Heart left ventricle (tissue), 13 donors: Measurements from ENCODE around the gene CYP2U1.

Experiments used
- CTCF ChIP-seq, 12 donors: fragments of 200-600 bp; sonication (generic) in 4 of 12; IDR thresholded peaks; one replicate each; pipeline versions ENCODE4 v1.5.0 to v1.8.0; 2018 to 2022; ENCODE audit warnings: antibody characterized with exemption in 12 of 12, mild to moderate bottlenecking in 5 of 12
- POLR2A ChIP-seq, 2 donors: fragments of 450-650 bp; IDR thresholded peaks; one replicate each; pipeline ENCODE4 v1.6.1; 2017; ENCODE audit warnings: antibody characterized with exemption in 2 of 2, mild to moderate bottlenecking in 2 of 2, moderate library complexity in 2 of 2
- donor health status: ischemic (EF 13 %, LVEDD 7.1; RV severe dilation, severe dysfunction).
- donor health status: DM: no; HTN: yes; CAD: no.
- donor health status: DM: no; HTN: no; CAD: no.
- donor health status: ischemic (EF 25% LVEDD 6.9; RV normal size, moderate dysfunction).
- donor health status: ischemic (EF 25% LVEDD 5.7; RV mildly dilated, moderate dysfunction).
- donor health status: ischemic (EF 35%, LVEDD 5.7; RV mildly dilated, moderate dysfunction).
- donor health status: nonischemic (EF 11% LVEDD 7.7; RV severe dilation, severe dysfunction).
- donor health status: DM: yes; HTN: yes; CAD: no.
- donor health status: PGD.
- donor health status: ischemic (EF 29% LVEDD 5.4; RV normal size, mild dysfunction).
- donor health status: nonischemic (EF 23%, LVEDD 6.1; RV moderate dilation, normal function).

- no peak for TF ChIP-seq CTCF (IDR thresholded peaks at IDR 0.05)
- no peak for TF ChIP-seq POLR2A (IDR thresholded peaks at IDR 0.05)
Observed at GRCh38 chr4:107951551-107951950, 20.2 kb downstream of the CYP2U1 start.
